Activated naive CD4-positive, alpha-beta T cell (primary cell): ENCODE results near the gene ARL2BP.
"Not testable (repeated sequence)": the region's sequence is repeated elsewhere in the genome, so short reads cannot be mapped to it uniquely, and the experiment has no call there.

Experiments
- DNase-seq, 4 experiments: peaks; one replicate each; lab custom pipeline; 2025; lab: John Stamatoyannopoulos, UW

The ARL2BP gene

DNA sequence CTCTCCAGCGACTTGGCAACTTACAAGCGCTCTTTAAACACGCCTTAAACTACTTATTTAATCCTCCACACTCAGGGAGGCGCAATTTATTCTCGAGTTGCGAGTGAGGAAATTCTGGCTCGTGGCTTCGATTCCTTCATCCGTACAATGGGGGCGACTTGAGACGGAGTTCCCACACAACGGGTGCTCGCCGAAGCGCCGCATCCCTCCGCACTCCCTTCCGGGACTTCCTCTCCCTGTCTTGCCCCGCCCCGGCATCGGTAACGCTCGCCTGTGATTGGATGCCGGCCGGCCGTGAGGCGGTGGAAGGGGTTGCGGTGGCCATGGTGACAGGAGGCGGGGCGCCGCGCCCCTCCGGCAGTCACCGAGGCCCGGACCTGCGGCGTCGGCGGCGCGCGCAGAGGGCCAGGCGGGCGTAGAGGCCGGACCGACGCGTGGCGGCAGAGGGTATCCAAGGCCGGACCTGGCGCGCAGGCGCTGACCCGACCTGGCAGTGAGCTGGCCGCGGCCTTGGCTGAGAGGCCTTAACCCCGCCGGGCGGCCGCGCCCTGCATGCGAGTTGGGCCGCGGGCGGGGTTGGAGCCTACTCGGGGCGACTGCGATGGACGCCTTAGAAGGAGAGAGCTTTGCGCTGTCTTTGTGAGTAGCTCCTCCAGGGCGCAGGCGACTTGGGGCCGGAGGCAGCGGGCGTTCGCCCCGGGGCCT, at the start of gene ARL2BP:
ARL2BP (plus strand) TSS at position 493 of the 705 bp plus-strand sequence; CDS start at position 602, 109 bp downstream.
- DNase-seq = peak; percentile 87 to 96 (median 94)

DNA sequence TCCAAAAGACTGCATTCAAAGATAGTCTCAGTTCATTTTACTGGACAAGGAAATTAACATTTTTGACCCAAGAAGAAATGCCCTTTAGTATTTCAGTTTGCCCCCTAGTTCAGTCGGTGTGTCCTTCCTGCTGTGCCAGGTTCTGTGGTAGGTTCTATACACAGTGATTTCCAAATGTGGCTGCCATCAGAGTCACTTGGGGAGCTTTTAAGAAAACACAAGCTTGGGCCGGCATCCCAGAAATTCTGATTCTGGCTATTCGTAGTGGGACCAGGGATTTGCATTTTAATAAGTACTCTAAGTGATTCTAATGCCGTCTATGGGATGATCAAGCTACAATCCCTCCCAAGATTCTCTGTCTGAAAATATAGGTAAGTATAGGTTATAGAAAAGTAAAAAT, 48.8 kb upstream of the ARL2BP start:
- DNase-seq = no peak

DNA sequence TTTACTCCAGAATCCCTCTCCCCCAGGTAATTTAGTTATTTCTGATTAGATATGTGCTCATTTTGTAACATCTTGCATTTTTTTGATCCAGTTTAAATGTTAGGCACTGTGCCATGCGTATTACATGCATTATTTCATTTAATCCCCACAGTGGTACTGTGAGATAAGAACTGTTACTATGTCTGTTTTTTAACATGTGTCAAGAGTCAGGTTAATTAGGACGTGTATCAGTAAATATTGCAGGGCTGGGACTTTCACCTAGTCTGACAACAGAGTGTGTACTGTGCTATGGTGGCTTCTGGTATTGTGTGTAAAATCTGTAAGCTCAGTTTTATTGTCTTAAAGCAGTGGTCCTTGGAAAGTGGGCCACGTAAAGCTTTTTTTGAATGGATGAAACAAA, 48.3 kb upstream of the ARL2BP start:
- DNase-seq = no peak

DNA sequence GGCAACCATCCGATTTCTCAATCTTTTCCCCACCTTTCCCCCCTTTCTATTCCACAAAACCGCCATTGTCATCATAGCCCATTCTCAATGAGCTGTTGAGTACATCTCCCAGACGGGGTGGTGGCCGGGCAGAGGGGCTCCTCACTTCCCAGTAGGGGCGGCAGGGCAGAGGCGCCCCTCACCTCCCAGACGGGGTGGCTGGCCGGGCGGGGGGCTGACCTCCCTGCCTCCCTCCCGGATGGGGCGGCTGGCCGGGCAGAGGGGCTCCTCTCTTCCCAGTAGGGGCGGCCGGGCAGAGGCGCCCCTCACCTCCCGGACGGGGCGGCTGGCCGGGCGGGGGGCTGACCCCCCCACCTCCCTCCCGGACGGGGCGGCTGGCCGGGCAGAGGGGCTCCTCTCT, 44.7 kb upstream of the ARL2BP start:
- not testable (repeated sequence) for DNase-seq

DNA sequence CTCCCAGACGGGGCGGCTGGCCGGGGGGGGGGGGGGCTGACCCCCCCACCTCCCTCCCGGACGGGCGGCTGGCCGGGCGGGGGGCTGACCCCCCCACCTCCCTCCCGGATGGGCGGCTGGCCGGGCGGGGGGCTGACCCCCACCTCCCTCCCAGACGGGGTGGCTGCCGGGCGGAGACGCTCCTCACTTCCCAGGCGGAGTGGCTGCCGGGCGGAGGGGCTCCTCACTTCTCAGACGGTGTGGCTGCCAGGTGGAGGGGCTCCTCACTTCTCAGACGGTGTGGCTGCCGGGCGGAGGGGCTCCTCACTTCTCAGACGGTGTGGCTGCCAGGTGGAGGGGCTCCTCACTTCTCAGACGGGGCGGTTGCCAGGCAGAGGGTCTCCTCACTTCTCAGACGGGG, 44.1 kb upstream of the ARL2BP start:
- DNase-seq = not testable (repeated sequence)

DNA sequence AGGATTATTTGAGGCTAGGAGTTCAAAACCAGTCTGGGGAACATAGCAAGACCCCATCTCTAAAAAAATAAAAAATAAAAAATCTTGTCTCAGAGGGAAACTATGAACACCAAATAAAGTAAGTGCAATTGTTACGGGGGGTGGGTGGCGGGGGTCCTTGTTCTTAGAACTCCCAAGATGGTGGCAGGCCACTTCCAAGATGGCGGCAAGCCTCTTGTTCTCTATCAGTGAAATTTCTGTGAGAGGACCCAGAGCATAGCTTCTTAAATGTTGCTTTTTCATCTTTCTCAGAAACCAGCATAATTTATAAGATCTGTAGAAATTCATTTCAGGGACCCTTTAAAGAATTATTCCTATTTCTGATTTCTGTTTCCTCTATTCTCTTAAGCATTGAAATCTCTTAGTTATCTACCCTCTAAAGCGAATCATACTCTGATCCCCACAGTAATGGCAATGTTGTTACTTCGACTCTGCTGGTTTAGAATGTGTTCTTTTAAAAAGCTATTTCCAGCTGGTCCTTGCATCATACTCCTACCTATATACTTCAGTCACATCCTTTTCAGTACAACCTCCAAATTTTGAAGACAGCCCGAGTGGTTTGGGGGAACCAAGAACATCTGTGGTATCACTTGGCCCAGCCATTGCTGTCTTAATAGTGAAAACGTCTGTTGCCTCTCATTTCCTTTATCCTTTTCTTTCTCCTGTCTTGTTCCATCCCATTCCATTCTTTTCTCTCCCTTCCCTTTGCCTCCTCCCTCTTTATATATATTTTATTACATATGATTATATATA, 42.8 kb upstream of the ARL2BP start:
- no peak for DNase-seq

DNA sequence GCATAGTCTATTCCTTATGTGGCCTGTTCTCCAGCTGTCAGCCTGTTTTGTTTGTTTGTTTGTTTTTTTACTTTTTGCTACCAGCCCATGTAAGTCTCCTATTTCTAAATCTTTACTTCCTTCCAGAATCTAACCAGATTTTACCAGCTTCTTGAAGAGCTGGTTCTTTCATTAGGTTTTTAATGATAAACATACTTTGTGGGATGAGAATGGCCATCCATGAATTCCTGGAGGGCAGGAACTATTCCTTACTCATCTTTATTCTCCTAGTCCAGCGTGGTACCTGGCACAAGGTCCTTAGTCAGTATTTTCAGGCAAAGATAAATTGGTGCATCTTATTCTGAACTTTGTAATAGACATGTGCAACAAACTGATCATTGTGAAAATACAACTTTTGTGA, 41.6 kb upstream of the ARL2BP start:
- no peak for DNase-seq

DNA sequence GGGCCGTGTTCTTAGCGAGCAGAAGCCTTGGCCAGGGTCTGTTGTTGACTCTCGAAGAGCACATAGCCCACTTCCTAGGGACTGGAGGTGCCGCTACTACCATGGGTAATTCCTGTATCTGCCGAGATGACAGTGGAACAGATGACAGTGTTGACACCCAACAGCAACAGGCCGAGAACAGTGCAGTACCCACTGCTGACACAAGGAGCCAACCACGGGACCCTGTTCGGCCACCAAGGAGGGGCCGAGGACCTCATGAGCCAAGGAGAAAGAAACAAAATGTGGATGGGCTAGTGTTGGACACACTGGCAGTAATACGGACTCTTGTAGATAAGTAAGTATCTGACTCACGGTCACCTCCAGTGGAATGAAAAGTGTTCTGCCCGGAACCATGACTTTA, 40.4 kb upstream of the ARL2BP start:
- no peak for DNase-seq

DNA sequence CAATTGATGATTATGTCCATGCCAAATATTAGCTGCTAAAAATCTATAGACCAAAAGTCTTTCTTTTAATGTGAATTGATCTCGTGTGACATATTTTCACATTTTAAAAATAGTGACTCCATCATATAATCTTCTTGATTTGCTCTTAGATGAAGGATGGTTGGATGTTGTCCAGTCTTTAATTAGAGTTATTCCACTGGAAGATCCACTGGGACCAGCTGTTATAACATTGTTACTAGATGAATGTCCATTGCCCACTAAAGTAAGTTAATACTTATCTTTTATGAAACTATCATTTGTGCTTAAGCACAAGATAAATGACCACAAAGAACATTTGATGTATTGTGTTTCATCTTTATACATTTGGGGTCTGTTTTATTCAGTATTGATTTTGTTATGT, 36.1 kb upstream of the ARL2BP start:
- DNase-seq = no peak

DNA sequence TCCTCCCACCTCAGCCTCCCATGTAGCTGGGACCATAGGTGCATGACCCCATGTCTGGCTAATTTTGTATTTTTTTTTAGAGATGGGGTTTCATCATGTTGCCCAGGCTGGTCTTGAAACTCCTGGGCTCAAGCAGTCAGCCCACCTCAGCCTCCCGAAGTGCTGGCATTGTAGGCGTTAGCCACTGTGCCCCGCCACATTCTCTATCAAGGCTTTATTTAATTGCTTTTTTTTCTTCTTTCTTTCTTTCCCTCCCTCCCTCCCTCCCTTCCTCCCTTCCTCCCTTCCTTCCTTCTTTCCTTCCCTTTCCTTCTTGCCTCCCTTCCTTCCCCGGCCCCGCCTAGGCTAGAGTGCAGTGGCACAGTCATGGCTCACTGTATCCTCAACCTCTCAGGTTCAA, 35.3 kb upstream of the ARL2BP start:
- DNase-seq = no peak

DNA sequence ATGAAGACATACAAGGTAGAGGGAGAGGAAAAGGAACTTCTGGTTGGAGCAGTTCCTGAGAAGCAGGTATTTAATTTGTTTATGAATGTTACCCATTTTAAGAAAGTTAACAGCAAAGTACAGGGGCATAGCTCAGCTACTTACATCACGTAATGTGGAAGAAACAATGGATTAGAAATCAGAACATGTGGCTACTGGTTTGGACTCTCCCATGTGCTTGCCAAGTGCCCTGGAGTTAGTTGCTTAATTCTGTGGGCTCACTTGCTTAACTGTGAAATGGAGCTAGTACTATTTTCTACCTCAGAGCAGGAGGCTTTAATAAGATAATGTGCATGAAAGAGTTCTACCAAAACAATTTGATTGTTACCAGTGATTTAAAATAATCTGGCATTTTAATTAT, 31.6 kb upstream of the ARL2BP start:
- DNase-seq = no peak

DNA sequence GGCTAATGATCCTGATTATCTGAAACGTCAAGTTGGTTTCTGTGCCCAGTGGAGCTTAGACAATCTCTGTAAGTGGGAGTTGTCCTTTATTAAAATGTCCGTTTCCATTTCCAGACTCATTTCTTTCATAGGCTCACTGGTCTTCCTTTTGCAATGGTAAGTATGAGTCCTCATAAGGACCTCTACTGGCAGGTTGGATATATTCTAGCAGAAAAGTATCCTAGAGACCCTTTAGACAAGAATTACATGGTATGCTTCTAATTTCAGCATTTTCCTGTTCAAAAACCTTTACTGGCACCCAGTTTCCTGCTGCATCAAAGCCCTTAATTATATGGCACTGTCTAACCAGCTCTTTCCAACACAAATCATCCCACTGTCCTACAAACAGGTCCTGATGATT, 28.1 kb upstream of the ARL2BP start:
- no peak for DNase-seq

DNA sequence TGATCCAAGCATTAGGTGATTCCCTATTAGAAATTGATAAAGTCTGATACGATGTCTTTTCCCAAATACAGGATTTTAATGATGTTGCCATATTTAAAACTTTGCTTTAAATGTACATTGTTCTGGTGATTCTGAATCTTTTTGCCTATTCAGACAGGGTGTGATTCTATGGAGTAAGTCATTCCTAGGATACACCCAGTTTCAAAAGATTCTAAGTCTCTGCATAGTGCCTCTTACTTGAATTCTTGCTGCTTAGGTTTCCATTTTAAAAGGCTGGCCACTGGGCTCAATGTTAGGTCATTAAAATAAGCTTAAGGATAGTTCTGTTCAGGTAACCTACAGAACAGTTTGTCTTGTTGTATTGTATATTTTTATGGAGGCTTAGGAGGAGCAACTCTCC, 22.0 kb upstream of the ARL2BP start:
- DNase-seq = no peak

DNA sequence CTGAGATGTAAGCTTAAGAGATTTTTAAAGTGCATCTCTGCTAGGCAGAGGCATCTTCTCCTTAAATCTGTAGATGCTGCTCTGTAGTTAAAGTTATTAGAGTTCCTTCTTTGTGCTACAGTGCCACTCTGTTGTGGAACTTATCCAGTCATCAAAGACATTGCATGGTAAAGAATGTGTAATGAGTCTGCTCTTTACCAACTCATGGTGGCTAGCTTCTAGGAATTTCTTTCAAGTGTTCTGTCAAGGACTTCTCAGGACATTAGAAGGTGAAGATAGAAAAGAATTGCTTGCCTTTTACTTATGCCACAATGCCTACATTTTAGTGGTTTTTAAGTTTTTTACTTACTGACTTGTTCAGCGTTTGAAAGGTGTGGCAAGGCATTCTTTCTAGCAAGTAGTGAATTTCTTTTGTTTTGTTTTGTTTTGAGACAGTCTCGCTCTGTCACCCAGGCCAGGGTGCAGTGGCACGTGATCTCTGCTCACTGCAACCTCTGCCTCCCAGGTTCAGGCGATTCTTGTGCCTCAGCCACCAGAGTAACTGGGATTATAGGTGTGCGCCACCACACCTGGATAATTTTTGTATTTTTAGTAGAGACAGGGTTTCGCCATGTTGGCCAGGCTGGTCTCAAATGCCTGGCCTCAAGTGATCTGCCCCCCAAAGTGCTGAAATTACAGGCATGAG, 20.3 kb upstream of the ARL2BP start:
- no peak for DNase-seq

DNA sequence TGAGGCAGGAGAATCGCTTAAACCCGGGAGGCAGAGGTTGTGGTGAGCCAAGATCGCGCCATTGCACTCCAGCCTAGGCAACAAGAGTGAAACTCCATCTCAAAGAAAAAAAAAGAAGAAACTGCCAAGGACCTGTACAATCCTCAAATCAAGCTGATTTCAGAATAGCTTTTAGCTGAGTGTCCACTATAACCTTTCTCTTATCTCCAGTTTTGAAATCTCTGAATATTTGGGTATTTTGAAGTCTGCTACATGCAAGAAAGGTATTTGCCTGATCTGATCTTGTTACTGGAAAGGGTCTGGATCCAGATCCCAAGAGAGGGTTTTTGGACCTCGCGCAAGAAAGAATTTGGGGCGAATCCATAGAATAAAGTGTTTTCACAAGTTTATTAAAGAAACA, 19.1 kb upstream of the ARL2BP start:
- DNase-seq = no peak

DNA sequence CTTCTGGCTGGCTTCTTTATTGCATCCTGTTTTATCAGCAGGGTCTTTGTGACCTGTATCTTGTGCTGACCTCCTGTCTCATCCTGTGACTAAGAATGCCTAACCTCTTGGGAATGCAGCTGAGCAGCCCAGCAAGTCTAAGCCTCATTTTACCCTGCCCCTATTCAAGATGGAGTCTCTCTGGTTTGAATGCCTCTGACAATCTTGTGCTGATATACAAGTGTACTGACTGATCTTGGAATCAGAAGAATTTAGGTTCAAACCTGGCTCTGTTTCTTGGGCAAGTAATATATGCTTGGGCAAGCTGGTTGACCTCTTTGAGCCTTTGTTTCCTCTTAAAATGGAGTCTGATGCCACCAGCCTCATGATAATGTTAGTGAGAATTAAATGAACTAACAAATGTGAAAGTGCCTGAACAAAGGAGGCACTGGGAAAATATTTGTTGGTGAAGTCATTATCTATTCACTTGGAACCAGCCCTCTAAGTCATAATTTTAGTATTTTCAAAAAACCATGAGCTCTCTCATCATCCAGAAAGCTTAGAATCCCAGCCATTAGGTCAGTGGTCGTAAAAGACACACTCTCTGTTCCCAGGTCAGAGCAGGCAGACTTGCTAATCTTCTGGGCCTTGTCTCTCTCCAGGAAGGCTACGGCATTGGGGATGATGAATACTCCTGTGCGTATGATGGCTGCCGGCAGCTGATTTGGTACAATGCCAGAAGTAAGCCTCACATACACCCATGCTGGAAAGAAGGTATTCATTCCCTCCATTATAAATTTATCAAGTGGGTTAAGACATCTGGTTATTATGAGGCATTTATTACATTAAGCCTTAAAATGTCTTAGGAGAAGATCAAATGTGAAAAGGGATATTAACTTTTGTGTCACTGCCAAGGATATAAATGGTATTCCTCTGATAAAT, 18.1 kb upstream of the ARL2BP start:
- DNase-seq = no peak

DNA sequence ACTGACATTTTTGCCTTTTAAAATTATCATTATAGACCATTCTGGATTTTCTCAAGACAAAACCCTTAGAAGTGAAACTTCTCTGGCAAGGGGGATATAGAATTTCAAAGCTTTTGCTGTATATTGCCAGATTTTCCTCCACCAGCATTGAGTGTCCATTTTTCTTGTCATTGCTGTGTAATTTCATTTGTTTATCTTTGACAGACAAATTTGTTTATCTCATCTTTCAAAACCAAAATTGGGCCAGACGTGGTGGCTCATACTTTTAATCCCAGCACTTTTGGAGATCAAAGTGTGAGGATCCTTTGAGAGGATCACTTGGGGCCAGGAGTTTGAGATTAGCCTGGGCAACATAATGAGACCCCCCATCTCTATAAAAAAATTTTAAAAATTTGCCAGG, 16.0 kb upstream of the ARL2BP start:
- no peak for DNase-seq

DNA sequence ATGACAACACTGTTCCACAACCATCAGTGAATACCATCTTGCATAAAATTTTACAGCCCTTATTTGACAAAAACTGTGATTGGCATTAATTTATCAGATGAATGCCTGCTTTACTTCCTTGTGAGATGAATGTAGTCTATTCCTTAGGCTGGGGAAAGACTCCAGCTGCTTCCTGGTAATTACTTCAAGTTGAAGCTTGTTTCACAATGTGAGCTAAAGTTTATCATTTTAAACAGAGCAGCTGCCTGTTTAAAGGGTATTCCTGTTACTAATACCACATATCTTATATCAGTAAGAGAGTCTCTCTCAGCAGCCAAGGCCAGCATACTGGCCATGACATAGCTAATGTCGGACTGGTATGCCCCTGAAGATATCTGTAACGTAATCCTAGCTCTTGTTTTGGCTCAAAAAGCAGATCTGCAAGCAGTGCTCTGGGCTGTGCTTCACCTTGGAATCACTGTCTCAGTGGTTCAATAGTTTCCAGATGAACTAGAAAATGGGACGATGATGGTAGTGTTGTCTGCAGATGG, 13.2 kb upstream of the ARL2BP start:
- DNase-seq = no peak

DNA sequence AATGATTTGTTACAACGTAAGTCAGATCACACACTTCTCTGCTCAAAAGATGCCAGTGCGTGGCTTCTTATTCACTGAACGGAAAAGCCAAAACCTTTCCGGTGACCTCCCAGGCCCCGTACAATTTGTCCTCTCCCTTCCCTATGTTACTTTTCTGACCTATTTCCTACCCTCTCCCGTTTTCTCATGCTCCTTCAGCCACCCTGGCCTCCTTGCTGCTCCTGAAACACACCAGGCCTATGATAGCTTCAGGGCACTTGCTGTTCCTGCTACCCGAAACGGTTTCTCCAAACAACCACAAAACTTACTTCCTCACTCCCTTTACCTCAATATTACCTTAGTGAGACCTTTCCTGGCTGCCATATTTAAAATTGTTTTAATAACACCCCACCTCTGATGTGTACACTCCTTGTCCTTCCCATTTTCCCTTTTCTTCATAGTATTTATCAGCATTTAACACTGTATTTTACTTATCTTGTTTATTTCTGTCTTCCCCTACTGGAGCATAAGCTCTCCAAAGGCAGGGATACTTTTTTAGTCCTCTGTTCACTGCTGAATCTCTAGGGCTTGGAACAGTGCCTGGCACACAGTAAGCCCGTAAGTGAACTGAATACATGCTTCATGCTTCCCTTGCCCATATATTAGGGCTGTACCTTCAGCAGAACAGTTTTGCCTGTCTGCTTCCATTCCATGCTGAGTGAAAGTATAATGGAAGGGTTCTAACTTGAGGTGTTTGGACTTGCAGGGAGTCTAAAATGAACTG, 10.9 kb upstream of the ARL2BP start:
- no peak for DNase-seq

DNA sequence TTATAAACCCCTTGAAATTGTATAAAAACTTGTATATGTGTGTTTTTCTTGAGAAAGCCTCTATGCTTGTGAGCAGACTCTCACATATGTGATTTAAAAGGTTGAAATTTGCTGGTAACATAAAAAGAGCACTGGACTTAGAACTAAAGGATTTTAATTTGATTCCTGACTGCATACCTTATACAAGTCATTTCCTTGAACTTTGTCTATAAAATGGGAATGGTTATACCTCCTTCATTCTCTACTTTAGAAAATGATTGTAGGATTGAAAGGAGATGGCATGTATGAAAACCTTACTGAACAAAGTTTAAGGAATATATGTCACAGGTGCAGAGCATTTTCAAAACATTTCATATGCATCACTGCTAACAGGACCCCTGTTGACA, 10.4 kb upstream of the ARL2BP start:
- DNase-seq = no peak
